GM18907 (cell line): ENCODE data around the gene OR2W3.

Experiments
- ATAC-seq: cut with Tn5 transposase; IDR thresholded peaks from one replicate; pipeline ENCODE4 v1.9.1; 2021; ENCODE audit warnings: mild to moderate bottlenecking, moderate library complexity; ENCODE audit not compliant: unreplicated experiment

Gene OR2W3

DNA sequence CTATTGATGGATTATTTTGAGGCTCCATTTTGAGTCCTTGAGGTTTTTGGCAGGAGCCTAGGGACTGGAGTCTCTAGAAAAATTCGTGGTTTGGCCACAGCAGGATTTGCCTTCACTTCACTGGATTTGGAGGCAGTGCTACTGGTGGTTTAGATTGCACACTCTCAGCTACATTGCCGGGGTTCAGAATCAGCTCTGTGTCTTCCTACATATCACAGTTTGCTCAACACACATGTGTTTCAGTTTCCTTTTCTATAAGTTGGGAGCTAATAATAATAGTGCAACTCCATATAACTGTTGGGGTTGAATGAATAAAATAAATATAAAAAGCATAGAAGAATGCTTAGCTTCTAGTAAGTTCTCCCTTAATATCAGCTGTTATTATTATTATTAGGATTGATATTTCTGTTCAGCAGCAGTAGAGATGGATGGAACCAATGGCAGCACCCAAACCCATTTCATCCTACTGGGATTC, at the start of gene OR2W3:
Gene OR2W3 (plus strand): TSS at position 425 of the 475 bp plus-strand sequence. CDS start 0 bp downstream, at position 425.
- no peak for ATAC-seq

- ATAC-seq = no peak
Observed at GRCh38 chr1:247845693-247846017, 49.7 kb upstream of the OR2W3 start.

GRCh38 chr1:247848346-247848745, 47.0 kb upstream of the OR2W3 start:
- ATAC-seq = no peak

GRCh38 chr1:247849616-247850015, 45.8 kb upstream of the OR2W3 start:
- ATAC-seq = no peak

- ATAC-seq = no peak
Observed at GRCh38 chr1:247854899-247855545, 40.4 kb upstream of the OR2W3 start.

DNA sequence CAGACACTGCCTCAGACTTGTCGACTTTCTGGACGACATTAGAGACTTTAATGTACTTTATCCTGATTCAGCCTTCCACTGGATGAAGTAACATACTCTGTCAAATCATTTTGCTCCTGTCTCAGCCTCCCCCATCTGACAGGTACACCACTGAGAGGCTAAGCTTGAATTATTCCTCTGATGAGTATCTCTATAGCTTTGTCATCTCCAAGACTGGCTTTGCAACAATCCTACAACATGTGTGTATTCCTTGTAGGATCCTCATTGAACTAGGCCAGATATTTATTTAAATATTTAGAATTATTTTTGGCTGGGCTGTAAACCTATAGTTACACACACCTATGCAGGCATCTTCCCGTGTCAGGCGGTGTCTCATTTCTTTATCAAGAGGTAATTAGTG, 39.5 kb upstream of the OR2W3 start:
- no peak for ATAC-seq

- ATAC-seq = peak; percentile 62
Observed at GRCh38 chr1:247857069-247857984, 38.1 kb upstream of the OR2W3 start, which contains the start of gene TRIM58. TRIM58 (plus strand) TSS chr1:247857187; CDS start chr1:247857247, 60 bp downstream.

GRCh38 chr1:247857985-247858619, 37.3 kb upstream of the OR2W3 start:
- ATAC-seq = no peak

GRCh38 chr1:247862756-247863155, 32.6 kb upstream of the OR2W3 start:
- ATAC-seq = no peak

DNA sequence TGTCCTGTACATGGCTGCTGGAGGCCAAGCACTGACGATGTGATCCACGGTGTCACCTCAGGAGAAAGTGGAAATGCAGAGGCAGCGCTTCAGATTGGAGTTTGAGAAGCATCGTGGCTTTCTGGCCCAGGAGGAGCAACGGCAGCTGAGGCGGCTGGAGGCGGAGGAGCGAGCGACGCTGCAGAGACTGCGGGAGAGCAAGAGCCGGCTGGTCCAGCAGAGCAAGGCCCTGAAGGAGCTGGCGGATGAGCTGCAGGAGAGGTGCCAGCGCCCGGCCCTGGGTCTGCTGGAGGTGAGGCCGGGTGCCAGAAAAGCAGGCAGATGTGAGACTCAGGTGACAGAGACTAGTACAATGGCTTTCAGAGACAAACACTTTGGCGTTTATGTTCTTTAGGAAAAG, 30.7 kb upstream of the OR2W3 start:
- no peak for ATAC-seq

DNA sequence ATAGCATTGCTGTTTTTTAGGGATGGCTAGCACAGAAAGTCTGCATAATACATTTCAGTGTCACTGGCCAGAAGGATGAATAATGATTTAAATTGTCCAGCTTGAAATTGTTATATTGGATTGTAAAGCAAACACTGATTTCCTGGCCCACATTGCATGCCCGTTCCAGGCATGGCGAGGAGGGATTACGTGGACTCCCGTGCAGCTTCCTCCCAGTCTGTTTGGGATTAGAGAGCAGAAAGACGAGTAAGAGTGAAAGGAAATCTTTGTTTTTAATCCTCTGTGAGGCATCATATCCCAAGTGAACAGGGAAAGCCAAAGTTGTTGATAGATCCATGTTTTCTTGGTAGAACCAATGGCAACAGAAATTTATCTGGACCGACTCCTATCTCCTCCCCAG, 30.0 kb upstream of the OR2W3 start:
- no peak for ATAC-seq

- no peak for ATAC-seq
Observed at GRCh38 chr1:247883346-247883745, 12.0 kb upstream of the OR2W3 start.

DNA sequence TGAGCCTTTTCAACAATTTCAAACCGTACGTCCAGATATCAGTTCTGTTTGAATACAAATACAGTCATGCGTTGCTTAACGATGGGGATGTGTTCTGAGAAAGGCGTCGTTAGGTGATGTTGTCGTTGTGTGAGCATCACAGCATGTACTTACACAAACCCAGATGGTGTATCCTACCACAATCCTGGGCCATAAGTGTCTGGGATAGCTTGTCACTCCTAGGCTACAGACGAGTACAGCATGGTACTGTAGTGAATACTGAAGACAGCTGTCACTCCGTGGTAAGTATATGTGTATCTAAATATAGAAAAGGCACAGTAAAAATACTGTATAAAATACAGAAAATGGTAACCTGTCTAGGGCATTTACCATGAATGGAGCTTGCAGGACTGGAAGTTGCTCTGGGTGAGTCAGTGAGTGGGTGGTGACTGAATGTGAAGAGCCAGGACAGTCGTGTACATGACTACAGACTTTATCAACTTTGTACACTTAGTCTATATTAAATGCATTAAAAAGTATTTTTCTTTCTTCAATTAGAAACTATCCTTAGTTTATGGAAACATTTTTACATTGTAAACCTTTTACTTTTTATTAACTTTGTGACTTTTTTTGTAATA, 10.5 kb upstream of the OR2W3 start:
- ATAC-seq = no peak

DNA sequence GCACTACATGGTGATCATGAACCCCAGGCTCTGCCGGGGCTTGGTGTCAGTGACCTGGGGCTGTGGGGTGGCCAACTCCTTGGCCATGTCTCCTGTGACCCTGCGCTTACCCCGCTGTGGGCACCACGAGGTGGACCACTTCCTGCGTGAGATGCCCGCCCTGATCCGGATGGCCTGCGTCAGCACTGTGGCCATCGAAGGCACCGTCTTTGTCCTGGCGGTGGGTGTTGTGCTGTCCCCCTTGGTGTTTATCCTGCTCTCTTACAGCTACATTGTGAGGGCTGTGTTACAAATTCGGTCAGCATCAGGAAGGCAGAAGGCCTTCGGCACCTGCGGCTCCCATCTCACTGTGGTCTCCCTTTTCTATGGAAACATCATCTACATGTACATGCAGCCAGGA, 589 bp downstream of the OR2W3 start:
- no peak for ATAC-seq

DNA sequence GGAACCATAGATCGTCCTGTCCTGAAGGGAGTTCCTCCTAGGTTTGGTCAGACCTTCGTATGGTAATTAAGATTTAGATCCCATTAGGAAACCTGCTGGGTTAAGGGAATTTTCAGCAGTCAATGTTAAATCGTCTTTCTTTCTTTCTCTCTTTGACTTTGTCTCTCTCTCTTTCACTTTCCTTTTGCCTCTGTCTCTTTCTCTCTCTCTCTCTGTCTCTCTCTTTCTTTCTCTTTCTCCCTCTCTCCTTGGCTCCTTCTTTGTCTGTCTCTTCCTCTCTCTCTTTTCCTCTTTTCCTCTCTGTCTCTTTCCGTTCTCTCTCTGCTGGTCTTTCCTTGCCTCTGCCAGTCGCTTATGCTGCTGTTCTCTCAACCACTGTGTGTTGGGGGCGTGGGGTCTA, 8.7 kb downstream of the OR2W3 start:
- no peak for ATAC-seq

GRCh38 chr1:247905181-247905580, 9.8 kb downstream of the OR2W3 start:
- ATAC-seq = no peak

DNA sequence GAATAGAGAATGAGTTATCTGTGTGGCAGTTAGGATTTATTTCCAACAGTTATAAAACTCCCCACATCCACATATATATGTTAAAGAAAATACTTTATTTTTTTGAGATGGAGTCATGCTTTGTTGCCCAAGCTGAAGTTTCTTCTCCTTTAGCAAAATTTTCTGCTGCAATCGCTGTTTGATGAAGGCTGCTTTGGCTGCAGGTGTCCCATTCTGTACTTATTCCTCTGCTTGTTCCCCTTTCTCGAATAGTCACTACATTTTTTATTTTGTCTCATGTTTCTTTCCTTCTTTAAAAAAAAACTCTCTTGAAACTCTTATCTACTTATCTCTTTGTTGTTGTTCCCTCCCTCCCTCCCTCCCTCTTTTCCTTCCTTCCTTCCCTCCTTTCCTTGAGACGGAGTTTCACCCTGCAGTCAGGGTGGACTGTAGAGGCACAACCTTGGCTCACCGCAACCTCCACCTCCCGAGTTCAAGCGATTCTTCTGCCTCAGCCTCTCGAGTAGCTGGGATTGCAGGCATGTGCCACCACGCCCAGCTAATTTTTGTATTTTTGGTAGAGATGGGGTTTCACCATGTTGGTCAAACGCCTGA, 10.6 kb downstream of the OR2W3 start:
- no peak for ATAC-seq

GRCh38 chr1:247906504-247907047, 11.2 kb downstream of the OR2W3 start:
- ATAC-seq = no peak

GRCh38 chr1:247908766-247909165, 13.4 kb downstream of the OR2W3 start:
- no peak for ATAC-seq

GRCh38 chr1:247913786-247914185, 18.4 kb downstream of the OR2W3 start:
- ATAC-seq = no peak
